Activated CD4-positive, alpha-beta T cell treated with anti-CD3 and anti-CD28 coated beads, Interleukin-2, amount 10 ng/mL, durations not matched to agents 7 days and 5 days (primary cell): ENCODE measurements around the gene IL1R1. TPM values are rescaled to one million over a fixed set of nuclear protein-coding genes. Genes with fewer than 3 reads are reported as not detected.
A peak's percentile ranks its signal among the peaks of the same experiment; 100 is the strongest.

Experiments
- CTCF ChIA-PET: fragments of 350-600 bp; sonication (Branson Sonifier 250); formaldehyde crosslinking; loops from one replicate; lab custom pipeline; 2021; ENCODE audit warnings: antibody characterized with exemption; lab: Charles Lee
- POLR2A ChIA-PET: fragments of 350-600 bp; sonication (Branson Sonifier 250); formaldehyde crosslinking; loops from one replicate; lab custom pipeline; 2021; ENCODE audit warnings: antibody characterized with exemption; lab: Charles Lee
- DNase-seq: peaks from one replicate; pipeline ENCODE4 v3.0.0-alpha.2; 2020
- H3K27ac Mint-ChIP-seq: one replicate; pipeline ENCODE4 v1.8.0; 2021; ENCODE audit warnings: mild to moderate bottlenecking, moderate library complexity, mixed read lengths
- H3K27me3 Mint-ChIP-seq: one replicate; pipeline ENCODE4 v1.8.0; 2021; ENCODE audit warnings: mixed read lengths
- H3K36me3 Mint-ChIP-seq: one replicate; pipeline ENCODE4 v1.8.0; 2021; ENCODE audit warnings: low read depth, mixed read lengths
- H3K4me1 Mint-ChIP-seq: one replicate; pipeline ENCODE4 v1.8.0; 2021; ENCODE audit warnings: mixed read lengths
- H3K4me3 Mint-ChIP-seq: one replicate; pipeline ENCODE4 v1.8.0; 2021; ENCODE audit warnings: mild to moderate bottlenecking, moderate library complexity, mixed read lengths
- H3K9me3 Mint-ChIP-seq: one replicate; pipeline ENCODE4 v1.8.0; 2021; ENCODE audit warnings: mixed read lengths
- total RNA-seq, 2 experiments: library from RNA; stranded (reverse); gene quantifications; one replicate each; pipeline ENCODE4 v1.2.3, GENCODE V29; 2021

Gene IL1R1
- total RNA-seq, 2 experiments from 2014 or later, result 0.81 to 1.3 TPM

GRCh38 chr2:102186791-102187495, 44.4 kb downstream of the IL1R1 start, which contains the start of gene IL1RL2:
TSS of gene IL1RL2 (plus strand) at chr2:102187023. CDS start at chr2:102187868, 845 bp downstream.
- Mint-ChIP-seq H3K4me3 (peak within 1 kb of the TSS; percentile 66), H3K27me3 (peaks cover 14% of the 10 kb centered on the region), H3K9me3 (no peaks in the 10 kb centered on the region), H3K27ac (no peak within 1 kb of the TSS), H3K4me1 (peaks cover 18% of the 10 kb centered on the region), H3K36me3 (peaks cover 3% of the 10 kb centered on the region)
- DNase-seq, result no peak
- CTCF ChIA-PET, result interaction anchor here (0.6 to 1.1 kb wide), 2 partner anchors 11 to 14 kb away, joined by 3 to 4 read pairs; no protein-coding TSS in a partner anchor
- POLR2A ChIA-PET, result no interaction called here

DNA sequence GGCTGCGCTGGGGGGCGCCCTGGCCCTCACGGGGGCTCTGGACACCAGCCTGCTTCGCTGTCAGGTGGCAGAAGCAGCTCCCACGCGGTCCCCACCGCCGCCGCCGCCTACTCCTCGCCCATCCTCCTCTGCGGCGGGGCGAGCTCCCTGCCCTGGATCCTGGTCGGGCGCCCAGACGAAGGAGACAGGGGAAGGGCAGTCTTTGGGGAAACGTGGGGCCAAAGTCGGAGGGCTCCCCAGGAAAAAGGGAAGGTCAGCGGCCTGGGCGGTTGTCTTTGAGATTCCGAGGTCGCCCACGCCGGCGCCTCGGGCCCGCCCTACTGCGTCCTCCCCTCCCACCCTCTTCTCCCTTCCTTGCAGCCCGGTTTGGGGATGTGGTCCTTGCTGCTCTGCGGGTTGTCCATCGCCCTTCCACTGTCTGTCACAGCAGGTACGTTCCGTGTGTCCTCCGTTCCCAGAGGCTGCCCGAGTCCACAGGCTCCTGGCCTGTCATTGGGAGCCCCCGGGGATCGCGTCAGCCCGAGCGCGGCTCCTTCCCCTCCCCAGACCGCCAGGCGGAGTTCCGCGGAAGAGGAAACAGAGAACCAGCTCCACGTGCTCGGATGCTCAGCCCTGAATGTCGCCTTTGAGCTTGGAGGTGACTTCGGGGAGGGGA, 45.1 kb downstream of the IL1R1 start:
- H3K4me1 Mint-ChIP-seq, result peaks cover 18% of the 10 kb centered on the region
- H3K4me3 Mint-ChIP-seq, result peak overlapping the region; percentile 66
- no peaks in the 10 kb centered on the region for H3K9me3 Mint-ChIP-seq
- peak; percentile 24 for DNase-seq
- H3K27ac Mint-ChIP-seq, result no peak overlapping the region
- peaks cover 17% of the 10 kb centered on the region for H3K27me3 Mint-ChIP-seq
- POLR2A ChIA-PET, result no interaction called here
- CTCF ChIA-PET, result interaction anchor here (0.6 to 1.1 kb wide), 3 partner anchors 10 to 34 kb away, joined by 3 to 4 read pairs (median 3); no protein-coding TSS in a partner anchor
- H3K36me3 Mint-ChIP-seq, result peaks cover 3% of the 10 kb centered on the region

- DNase-seq, result no peak
- Mint-ChIP-seq H3K27me3 (peaks cover 18% of the 10 kb centered on the region), H3K4me1 (peaks cover 12% of the 10 kb centered on the region), H3K9me3 (no peaks in the 10 kb centered on the region), H3K4me3 (no peak overlapping the region), H3K36me3 (peaks cover 3% of the 10 kb centered on the region), H3K27ac (no peak overlapping the region)
- ChIA-PET POLR2A (no interaction called here), CTCF (no interaction called here)
These were observed 48.0 kb downstream of the IL1R1 start for GRCh38 chr2:102190430-102191107.

DNA sequence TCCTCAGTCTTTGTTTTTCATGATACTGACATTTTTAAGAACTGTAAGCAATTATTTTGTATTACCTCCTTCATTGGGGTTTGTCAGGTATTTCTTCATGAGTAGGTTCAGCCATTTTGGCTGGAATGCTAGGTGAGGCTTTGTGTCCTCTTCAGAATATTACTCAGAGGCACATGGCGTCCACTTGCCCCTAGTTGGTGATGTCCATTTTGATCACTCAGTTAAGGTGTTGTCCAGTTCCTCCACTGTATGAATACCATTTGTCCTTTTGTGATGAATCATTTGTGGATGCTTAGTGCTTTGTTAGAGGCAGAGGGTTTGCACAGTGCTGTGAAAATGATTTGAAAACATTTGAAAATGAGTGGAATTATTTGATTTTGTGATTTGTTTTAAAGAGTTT, 49.0 kb downstream of the IL1R1 start:
- H3K27ac Mint-ChIP-seq, result no peak overlapping the region
- H3K9me3 Mint-ChIP-seq, result no peaks in the 10 kb centered on the region
- POLR2A ChIA-PET, result no interaction called here
- H3K27me3 Mint-ChIP-seq, result peaks cover 14% of the 10 kb centered on the region
- H3K4me3 Mint-ChIP-seq, result no peak overlapping the region
- CTCF ChIA-PET, result no interaction called here
- DNase-seq, result no peak
- peaks cover 3% of the 10 kb centered on the region for H3K36me3 Mint-ChIP-seq
- H3K4me1 Mint-ChIP-seq, result peaks cover 8% of the 10 kb centered on the region

- Mint-ChIP-seq H3K9me3 (no peaks in the 10 kb centered on the region), H3K27ac (no peak overlapping the region), H3K27me3 (peaks cover 9% of the 10 kb centered on the region), H3K4me1 (peaks cover 8% of the 10 kb centered on the region), H3K4me3 (no peak overlapping the region), H3K36me3 (no peaks in the 10 kb centered on the region)
- DNase-seq, result no peak
- ChIA-PET CTCF (interaction anchor here (0.6 kb wide), 1 partner anchor 160 kb away, joined by 6 read pairs; no protein-coding TSS in a partner anchor), POLR2A (no interaction called here)
These were observed 50.5 kb downstream of the IL1R1 start for GRCh38 chr2:102193074-102193473.

DNA sequence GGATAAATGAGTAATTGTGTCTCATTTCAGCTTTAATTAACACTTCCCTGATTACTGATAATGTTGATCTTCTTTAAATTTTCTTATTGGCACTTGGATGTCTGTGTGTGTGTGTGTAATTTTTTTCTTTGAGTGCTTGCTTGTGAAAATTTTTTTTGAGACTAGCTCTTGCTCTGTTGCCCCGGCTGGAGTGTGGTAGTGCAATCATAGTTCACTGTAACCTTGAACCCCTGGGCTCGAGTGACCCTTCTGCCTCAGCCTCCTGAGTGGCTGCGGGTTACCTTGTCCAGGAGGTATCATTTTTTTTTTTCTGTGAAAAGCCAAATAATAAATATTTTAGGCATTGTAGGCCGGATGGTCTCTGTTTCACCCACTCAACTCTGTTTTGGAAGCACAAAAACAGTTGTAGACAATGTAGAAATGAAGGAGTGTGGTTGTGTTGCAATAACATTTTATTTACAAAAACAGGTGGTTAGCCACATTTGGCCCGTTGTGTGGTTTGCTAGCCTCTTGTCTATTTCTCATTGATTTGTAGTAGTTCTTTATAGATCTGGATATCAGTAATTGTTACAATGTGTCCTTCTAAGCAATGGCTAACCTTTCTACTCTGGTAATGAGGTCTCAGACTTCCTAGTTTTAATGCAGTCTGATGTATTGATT, 52.2 kb downstream of the IL1R1 start:
- Mint-ChIP-seq H3K27me3 (peaks cover 8% of the 10 kb centered on the region), H3K4me3 (no peak overlapping the region), H3K9me3 (no peaks in the 10 kb centered on the region), H3K27ac (no peak overlapping the region), H3K4me1 (peaks cover 11% of the 10 kb centered on the region), H3K36me3 (no peaks in the 10 kb centered on the region)
- ChIA-PET CTCF (no interaction called here), POLR2A (no interaction called here)
- no peak for DNase-seq

- H3K9me3 Mint-ChIP-seq, result no peaks in the 10 kb centered on the region
- H3K36me3 Mint-ChIP-seq, result no peaks in the 10 kb centered on the region
- no peak overlapping the region for H3K27ac Mint-ChIP-seq
- no peak overlapping the region for H3K4me3 Mint-ChIP-seq
- POLR2A ChIA-PET, result interaction anchor here (0.6 kb wide), 1 partner anchor 79 kb away, joined by 3 read pairs; no protein-coding TSS in a partner anchor
- DNase-seq, result peak; percentile 14
- H3K4me1 Mint-ChIP-seq, result peaks cover 11% of the 10 kb centered on the region
- H3K27me3 Mint-ChIP-seq, result peaks cover 6% of the 10 kb centered on the region
- CTCF ChIA-PET, result interaction anchor here (0.6 to 1.0 kb wide), 2 partner anchors 10 to 206 kb away, joined by 3 read pairs; partner anchors contain the start of gene IL1R2
These were observed 55.0 kb downstream of the IL1R1 start for GRCh38 chr2:102197389-102198137.

- DNase-seq, result no peak
- ChIA-PET POLR2A (no interaction called here), CTCF (interaction anchor here (0.7 kb wide), 1 partner anchor 13 kb away, joined by 4 read pairs; no protein-coding TSS in a partner anchor)
- Mint-ChIP-seq H3K27ac (no peak overlapping the region), H3K36me3 (peaks cover 1% of the 10 kb centered on the region), H3K4me3 (no peak overlapping the region), H3K9me3 (peaks cover 7% of the 10 kb centered on the region), H3K4me1 (peaks cover 11% of the 10 kb centered on the region), H3K27me3 (peaks cover 4% of the 10 kb centered on the region)
These were observed 58.0 kb downstream of the IL1R1 start for GRCh38 chr2:102200539-102200938.

- ChIA-PET POLR2A (no interaction called here), CTCF (no interaction called here)
- H3K4me3 Mint-ChIP-seq, result no peak overlapping the region
- no peak for DNase-seq
- peaks cover 7% of the 10 kb centered on the region for H3K9me3 Mint-ChIP-seq
- no peak overlapping the region for H3K27ac Mint-ChIP-seq
- no peaks in the 10 kb centered on the region for H3K4me1 Mint-ChIP-seq
- peaks cover 1% of the 10 kb centered on the region for H3K36me3 Mint-ChIP-seq
- peaks cover 2% of the 10 kb centered on the region for H3K27me3 Mint-ChIP-seq
These were observed 62.1 kb downstream of the IL1R1 start for GRCh38 chr2:102204638-102205037.

DNA sequence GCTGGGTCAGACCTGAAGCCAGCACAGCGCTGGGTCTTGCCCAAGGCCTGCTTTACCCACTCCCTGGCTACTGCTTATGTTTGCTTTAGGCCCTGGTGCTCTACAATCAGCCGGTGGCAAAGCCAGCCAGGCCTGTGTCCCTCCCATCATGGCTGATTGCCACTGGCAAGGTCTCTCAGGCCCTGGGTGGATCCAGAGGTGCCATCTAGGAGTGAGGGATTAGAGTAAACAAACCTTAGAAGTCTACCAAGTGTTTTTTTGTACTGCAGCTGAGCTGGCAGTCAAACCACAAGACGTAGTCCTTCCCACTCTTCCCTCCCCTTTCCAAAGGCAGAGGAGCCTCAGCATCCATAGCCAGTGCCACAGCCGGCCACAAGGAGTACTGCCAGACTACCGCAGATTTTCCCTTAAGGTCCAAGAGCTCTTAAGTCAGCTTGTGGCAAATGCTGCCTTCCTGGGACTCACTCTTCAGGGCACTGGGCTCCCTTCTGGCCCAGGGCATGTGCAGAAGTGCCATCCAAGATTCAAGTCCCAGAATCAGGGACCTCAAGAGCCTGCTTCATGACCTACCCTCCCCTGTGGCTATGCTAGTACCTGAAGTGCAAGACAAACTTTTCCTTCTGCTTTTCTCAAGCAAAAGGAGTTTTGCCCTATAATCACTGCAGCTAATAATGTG, 64.3 kb downstream of the IL1R1 start:
- Mint-ChIP-seq H3K36me3 (peaks cover 1% of the 10 kb centered on the region), H3K9me3 (peaks cover 8% of the 10 kb centered on the region), H3K4me3 (no peak overlapping the region), H3K27ac (no peak overlapping the region), H3K4me1 (no peaks in the 10 kb centered on the region), H3K27me3 (peaks cover 2% of the 10 kb centered on the region)
- CTCF ChIA-PET, result interaction anchor here (1.6 to 1.9 kb wide), 2 partner anchors 34 to 200 kb away, joined by 5 to 7 read pairs; no protein-coding TSS in a partner anchor
- DNase-seq, result no peak
- POLR2A ChIA-PET, result no interaction called here

DNA sequence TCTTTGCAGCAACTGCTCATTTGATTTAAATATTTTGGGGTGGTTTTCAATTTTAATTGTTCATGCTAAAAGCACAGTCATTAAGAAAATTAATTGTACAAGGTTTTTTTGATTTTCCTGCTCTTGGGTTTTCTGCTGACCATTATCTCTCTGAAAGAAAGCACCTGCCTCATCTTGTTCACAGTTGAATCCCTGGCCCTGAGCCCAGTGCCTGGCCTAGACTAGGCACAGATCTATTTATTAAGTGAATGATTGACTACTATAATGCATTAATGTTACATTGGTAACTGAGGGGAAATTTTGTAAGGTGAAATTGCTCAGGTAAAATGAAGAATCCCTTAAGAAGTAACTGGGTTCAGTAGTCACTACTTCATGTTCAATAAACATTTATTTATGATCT, 66.2 kb downstream of the IL1R1 start:
- Mint-ChIP-seq H3K9me3 (peaks cover 12% of the 10 kb centered on the region), H3K27ac (no peak overlapping the region), H3K27me3 (peaks cover 2% of the 10 kb centered on the region), H3K36me3 (peaks cover 1% of the 10 kb centered on the region), H3K4me3 (no peak overlapping the region), H3K4me1 (no peaks in the 10 kb centered on the region)
- CTCF ChIA-PET, result interaction anchor here (0.5 to 1.5 kb wide), 2 partner anchors 15 to 935 kb away, joined by 4 to 5 read pairs; no protein-coding TSS in a partner anchor
- POLR2A ChIA-PET, result no interaction called here
- DNase-seq, result no peak
